ENCODE results near the gene GFPT2. TPM values are rescaled to one million over a fixed set of nuclear protein-coding genes. Genes with fewer than 3 reads are reported as not detected.

GFPT2 gene
- total and polyA plus RNA-seq, 7 donors: 2.0 to 7.2 (median 4.4) TPM

- H3K4me3 ChIP-seq: no peak overlapping the region
- H3K9me3 ChIP-seq: no peaks in the 10 kb centered on the region
- intact Hi-C loops (cut with DNase I): no loop called here
- 92 to 93% (median 92%) methylated on average over 3 of the region's 3 CpGs for WGBS, 3 donors
- no peak for DNase-seq
- no peak for TF ChIP-seq CTCF (IDR thresholded peaks at IDR 0.05)
- H3K27me3 ChIP-seq (ENCODE audit: insufficient read depth in 3 of 3, low read length in 2 of 3): peaks cover 0 to 2% (median 0%) of the 10 kb centered on the region in 3 donors
- H3K27ac ChIP-seq: no peak overlapping the region
- H3K4me1 ChIP-seq: no peaks in the 10 kb centered on the region
- peaks cover 0 to 4% of the 10 kb centered on the region in 2 donors for H3K36me3 ChIP-seq (ENCODE audit: insufficient read depth in 1 of 2, low read depth in 1 of 2)
- ATAC-seq: no peak
These were observed 20.3 kb downstream of the GFPT2 start for GRCh38 chr5:180332861-180333260.

- no peak for TF ChIP-seq CTCF (IDR thresholded peaks at IDR 0.05)
These were observed 21.1 kb downstream of the GFPT2 start for GRCh38 chr5:180332051-180332517.

GRCh38 chr5:180331647-180331950, 21.5 kb downstream of the GFPT2 start:
- Histone ChIP-seq H3K4me1 (no peaks in the 10 kb centered on the region), H3K4me3 (no peak overlapping the region), H3K27me3 (ENCODE audit: insufficient read depth in 3 of 3, low read length in 2 of 3) (peaks cover 0 to under 1% (median 0%) of the 10 kb centered on the region in 3 donors), H3K36me3 (ENCODE audit: insufficient read depth in 1 of 2, low read depth in 1 of 2) (peaks cover 0 to 4% of the 10 kb centered on the region in 2 donors), H3K9me3 (no peaks in the 10 kb centered on the region), H3K27ac (no peak overlapping the region)
- no peak for TF ChIP-seq CTCF (IDR thresholded peaks at IDR 0.05)
- 43 to 46% (median 45%) methylated on average over 7 of the region's 7 CpGs for WGBS, 3 donors
- intact Hi-C loops (cut with DNase I): no loop called here
- DNase-seq (no peak), ATAC-seq (no peak)

More at GRCh38 chr5:180332051-180332517, 21.1 kb downstream of the GFPT2 start:
- Histone ChIP-seq H3K9me3 (no peaks in the 10 kb centered on the region), H3K27me3 (ENCODE audit: insufficient read depth in 3 of 3, low read length in 2 of 3) (peaks cover 0 to 2% (median 0%) of the 10 kb centered on the region in 3 donors), H3K36me3 (ENCODE audit: insufficient read depth in 1 of 2, low read depth in 1 of 2) (peaks cover 0 to 4% of the 10 kb centered on the region in 2 donors), H3K27ac (no peak overlapping the region), H3K4me3 (no peak overlapping the region), H3K4me1 (no peaks in the 10 kb centered on the region)
- intact Hi-C loops (cut with DNase I): no loop called here
- DNase-seq (no peak), ATAC-seq (no peak)
- WGBS, 3 donors: 46 to 49% (median 48%) methylated on average over 13 of the region's 13 CpGs

GRCh38 chr5:180330810-180331646, 22.1 kb downstream of the GFPT2 start:
- H3K4me3 ChIP-seq: no peak overlapping the region
- intact Hi-C loops (cut with DNase I): no loop called here
- no peaks in the 10 kb centered on the region for H3K27me3 ChIP-seq (ENCODE audit: insufficient read depth in 3 of 3, low read length in 2 of 3)
- peak overlapping the region; percentile 41 for H3K27ac ChIP-seq
- TF ChIP-seq CTCF (IDR thresholded peaks at IDR 0.05): no peak
- ATAC-seq: peak; percentile 57 to 80 (median 72)
- no peaks in the 10 kb centered on the region for H3K4me1 ChIP-seq
- peak; percentile 76 to 77 for DNase-seq
- H3K36me3 ChIP-seq (ENCODE audit: insufficient read depth in 1 of 2, low read depth in 1 of 2): peaks cover 0 to 4% of the 10 kb centered on the region in 2 donors
- 72 to 73% (median 73%) methylated on average over 16 of the region's 16 CpGs for WGBS, 3 donors
- H3K9me3 ChIP-seq: no peaks in the 10 kb centered on the region

Data from psoas muscle (tissue), 8 donors.